HG03025 (cell line): ENCODE data around the gene TMTC1.

ENCODE experiments used
- ATAC-seq: cut with Tn5 transposase; IDR thresholded peaks from one replicate; pipeline ENCODE4 v1.9.1; 2021; ENCODE audit warnings: mild to moderate bottlenecking, moderate library complexity; ENCODE audit not compliant: unreplicated experiment, low FRiP score

Gene TMTC1

GRCh38 chr12:29627221-29627620 is 156.5 kb downstream of the TMTC1 start:
- ATAC-seq, result no peak

DNA sequence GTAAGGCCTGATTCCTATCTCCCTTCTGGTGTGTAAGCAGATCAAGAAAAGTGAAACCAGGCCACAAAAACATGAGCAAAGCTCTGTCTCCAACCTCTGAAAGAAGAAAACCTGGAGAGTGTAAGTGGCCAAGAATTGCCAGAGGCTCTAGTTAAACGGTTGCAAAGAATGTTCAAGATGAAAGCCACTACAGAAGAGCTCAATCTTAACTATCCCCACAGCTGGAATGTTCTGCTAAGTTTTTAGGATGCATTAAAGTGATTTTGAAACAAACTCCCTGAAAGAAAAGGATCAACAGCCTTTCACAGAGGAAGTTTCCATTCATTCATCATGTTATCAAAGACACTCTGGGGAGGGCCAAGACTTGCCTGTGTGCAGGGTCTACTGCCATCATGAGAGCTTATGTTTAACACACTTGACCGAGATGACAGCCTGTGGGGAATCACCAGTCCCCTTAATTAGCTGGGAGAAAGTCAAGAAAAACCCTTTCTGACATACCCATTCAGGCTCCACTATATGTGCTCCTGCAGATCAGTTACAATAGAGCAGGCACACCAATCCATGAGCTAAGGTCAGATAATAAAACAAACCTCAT is 158.3 kb downstream of the TMTC1 start:
- no peak for ATAC-seq

DNA sequence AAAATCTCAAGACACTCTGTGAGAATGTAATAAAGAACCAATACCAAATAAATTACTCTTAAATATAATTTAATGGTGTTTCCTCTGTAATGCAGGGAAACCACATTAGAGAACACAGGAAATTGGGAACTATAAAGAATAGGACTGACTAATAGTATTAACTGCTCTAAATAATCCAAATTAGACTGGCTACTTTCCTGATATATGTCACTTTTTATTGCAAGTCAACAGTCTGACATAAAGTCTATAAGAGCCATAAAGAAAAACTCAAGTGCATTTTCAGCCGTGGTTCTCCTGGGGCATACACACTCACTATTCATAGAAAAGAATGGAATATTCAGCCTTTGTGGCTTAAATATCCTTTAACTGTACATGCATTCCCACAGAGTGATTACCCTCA is 161.5 kb downstream of the TMTC1 start:
- ATAC-seq, result no peak

GRCh38 chr12:29620030-29620429 is 163.7 kb downstream of the TMTC1 start:
- no peak for ATAC-seq

DNA sequence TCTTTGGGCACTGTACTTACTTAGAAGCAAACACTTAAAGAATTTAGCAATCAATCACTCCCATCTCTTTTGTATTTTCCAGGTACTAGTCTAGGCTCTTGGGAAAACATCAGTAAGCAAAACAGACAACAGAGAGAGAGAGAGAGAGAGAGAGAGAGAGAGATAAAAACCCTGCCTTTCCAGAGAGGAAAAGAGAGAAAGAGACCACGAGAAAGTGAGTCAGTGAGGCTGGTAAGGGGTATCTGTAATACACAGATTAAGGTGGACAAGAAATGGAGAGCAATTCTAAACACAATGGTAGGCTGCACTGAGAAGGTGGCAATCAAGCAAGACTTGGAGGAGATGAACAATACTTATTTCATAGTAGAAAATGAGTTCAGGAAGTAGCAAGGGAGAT is 166.3 kb downstream of the TMTC1 start:
- no peak for ATAC-seq

GRCh38 chr12:29616664-29617406 is 166.9 kb downstream of the TMTC1 start:
- no peak for ATAC-seq

DNA sequence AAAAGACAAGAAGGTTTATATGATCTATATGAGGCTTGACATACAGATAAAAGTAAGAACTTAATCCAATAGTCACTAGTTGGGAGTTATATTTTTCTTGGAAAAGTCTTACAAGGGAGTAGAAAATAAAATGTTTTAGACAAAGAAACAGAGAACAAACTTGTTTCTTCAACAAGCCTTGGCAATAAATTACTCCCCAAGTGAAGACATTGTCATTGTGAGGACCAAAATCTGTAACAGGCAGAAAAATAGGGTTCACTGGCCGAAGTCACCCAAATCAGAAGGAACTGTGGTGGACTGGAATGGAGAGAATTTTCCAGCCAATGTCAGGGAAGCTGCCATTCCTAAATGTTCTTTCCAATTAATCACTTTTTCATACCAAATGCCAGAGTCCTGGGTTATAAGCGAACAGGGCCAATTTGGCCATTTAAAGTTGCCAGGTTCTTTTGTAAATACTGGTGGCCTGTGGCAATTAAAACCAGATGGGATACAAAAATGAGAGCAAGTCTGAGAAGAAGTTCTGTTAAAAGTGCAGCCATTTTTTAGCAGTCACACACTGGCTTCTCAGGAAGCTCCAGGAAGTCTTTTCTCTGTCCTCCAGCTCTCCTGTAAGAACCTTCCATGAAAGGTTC is 168.9 kb downstream of the TMTC1 start:
- no peak for ATAC-seq

DNA sequence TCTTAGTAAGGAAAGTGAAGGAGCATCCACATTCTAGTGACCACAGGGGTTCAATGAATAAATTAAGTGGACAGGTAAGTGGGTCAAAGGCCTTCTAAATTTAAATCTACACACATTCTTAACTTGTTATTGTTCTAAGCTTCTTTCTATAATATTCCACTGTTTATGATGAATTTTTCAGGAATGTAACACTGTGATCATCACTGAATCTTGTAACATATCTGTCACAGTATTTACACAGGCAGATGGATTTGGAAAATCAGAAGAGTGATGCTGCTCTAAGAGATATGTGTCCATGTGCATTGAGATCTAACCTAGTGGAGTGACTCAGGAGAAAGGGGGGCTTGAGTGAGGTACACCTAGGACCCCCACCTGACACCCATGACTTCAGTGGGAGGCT is 170.8 kb downstream of the TMTC1 start:
- no peak for ATAC-seq

- ATAC-seq, result no peak
These were observed 171.8 kb downstream of the TMTC1 start for GRCh38 chr12:29611906-29612305.

- no peak for ATAC-seq
These were observed 173.1 kb downstream of the TMTC1 start for GRCh38 chr12:29610473-29611170.

DNA sequence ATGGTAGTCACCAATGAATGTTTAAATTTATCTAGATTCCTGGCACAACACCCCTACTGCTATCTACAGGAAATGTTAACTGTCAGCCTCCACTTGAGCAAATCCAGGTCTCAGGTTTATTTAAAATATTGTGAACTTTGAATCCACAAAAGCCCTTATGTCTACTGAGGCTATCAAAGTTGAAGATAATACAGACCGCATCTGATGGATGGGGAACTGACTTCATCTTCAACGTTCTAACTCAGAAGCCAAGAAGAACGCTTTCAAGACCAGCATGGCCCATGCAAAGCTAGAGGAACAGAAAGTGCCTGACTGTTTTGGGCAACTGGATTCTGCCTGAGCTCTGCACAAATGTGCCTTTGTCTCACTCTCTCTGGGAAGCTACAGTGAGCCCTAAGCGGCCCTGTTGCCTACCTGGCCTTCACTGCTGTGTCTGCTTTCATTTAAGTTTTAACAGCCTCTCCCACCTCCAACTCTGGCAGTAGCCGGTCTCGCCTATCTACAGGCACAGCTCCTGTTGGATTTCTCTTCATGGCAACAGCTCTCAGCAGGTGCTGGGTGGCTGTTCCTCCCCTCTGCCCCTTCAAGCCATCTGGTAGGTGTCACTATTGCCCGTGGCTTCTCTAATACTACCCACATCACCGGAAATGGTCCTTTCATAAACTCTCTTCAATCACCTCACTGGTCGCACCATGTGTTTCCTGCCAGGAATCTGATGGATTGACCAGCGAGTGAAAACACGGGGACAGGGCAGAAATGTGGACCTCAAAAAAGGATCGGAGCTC is 174.1 kb downstream of the TMTC1 start:
- ATAC-seq, result no peak

DNA sequence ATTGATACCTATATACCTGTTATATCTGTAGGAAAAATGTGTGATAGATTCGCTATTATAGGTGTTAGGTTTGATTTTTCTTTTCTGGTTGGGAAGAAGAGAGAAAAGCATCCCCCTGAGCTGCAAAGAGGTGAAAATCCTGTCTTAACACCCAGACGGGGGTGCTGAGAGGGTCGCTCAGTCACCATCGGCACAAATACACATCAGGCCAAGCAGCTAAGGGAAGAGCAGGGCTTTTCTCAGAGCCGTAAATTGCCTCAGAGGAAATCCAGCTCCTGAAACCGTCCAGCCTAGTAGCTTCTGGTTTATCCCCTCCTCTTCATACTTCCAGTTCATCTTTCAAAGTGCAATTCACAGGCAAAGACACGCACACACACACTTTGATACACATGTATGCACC is 175.2 kb downstream of the TMTC1 start:
- no peak for ATAC-seq

DNA sequence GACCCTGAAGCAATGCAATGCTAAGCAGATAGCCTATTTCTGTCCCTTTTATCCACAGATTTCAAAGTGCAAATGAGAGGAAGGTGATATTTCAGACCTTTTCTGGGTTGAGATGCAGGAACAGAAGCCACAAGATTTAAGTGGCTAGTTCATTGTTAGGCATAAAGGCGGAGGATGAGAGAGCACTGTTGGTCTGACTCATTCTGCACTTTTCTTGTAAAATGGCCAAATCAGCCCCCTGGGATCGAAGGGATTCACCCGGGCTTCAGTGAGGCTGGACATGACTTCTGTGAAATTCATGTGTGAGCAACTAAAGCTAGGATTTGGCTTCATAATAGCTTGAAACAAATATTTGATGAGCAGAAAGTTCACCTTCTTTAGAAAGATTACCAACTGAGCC is 184.4 kb downstream of the TMTC1 start:
- no peak for ATAC-seq

DNA sequence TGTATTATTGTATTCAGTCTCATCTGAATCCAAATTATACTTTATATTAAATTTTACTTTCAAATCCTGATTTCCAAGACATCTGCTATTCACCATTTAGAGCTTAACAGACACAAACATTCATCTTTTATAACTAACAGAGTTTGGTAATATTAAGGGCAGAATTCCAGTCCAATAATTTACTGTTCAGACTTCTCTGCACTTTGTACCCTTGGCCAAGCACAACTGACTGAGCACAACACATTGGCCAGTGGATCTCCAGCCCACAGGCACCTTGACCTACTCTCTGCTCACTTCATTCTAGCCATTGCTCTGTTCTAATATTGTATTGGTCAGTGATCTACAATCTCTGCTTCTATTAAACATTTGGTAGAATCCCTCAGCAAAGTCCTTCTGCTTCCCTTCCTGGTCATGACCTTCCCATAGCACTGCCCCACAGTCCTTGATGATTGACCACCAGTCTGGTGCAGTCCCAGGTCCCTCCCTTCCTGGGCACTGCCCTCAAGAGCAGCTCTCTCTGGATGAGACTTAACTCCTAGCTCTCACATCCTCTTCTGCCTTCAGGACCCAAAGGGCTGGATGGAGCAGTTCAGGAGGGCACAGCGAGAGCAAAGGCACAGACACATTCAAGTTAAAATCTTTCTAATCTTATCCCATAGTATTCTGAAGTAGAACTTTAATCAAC is 188.5 kb downstream of the TMTC1 start:
- no peak for ATAC-seq

DNA sequence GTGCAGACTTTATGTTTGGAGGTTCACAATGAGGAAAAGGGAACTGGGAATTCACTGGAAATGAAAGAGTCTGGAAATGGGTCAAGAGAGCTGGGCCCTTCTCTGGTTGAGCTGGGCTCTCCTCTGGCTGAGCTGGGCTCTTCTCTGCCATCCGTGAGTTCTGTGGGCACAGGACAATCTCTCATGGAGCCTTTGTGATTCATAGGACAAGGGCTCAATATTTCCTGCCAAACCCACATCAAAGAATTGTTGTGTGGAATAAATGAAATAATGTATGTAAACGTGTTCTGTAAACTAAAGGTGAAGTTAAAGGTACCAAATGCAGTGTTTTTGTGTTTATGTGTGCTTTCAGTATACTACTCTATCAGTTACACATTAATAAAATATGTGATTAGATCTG is 190.7 kb downstream of the TMTC1 start:
- ATAC-seq, result no peak

- no peak for ATAC-seq
These were observed 192.4 kb downstream of the TMTC1 start for GRCh38 chr12:29591140-29592020.

DNA sequence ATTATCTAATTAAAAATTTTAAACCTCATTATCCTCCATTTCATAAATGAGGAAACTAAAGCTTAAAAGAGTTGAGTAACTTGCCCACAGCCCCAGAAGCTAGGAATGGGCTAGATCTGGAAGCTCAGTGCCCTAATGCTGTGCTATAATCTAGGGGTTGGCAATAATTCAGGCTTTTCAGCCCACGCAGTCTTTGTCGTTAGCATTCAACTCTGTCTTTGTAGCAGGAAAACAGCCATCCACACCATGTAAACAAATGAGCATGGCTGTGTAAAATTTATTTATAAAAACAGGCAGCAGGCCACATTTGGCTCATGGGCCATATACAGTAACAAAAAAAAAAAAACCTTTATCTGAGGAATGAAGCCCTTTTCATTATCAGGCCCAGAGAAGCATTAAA is 193.9 kb downstream of the TMTC1 start:
- ATAC-seq, result no peak

GRCh38 chr12:29589286-29589820 is 194.4 kb downstream of the TMTC1 start:
- no peak for ATAC-seq
